ENCODE data around the gene RADIL. TPM values are rescaled to one million over a fixed set of nuclear protein-coding genes. Genes with fewer than 3 reads are reported as not detected.

RADIL gene
- total and polyA plus RNA-seq, 2 of the 13 experiments (the other 11 are each of a cell fraction or from before 2014, with no cell fraction given): 0.05 to 0.09 TPM

DNA sequence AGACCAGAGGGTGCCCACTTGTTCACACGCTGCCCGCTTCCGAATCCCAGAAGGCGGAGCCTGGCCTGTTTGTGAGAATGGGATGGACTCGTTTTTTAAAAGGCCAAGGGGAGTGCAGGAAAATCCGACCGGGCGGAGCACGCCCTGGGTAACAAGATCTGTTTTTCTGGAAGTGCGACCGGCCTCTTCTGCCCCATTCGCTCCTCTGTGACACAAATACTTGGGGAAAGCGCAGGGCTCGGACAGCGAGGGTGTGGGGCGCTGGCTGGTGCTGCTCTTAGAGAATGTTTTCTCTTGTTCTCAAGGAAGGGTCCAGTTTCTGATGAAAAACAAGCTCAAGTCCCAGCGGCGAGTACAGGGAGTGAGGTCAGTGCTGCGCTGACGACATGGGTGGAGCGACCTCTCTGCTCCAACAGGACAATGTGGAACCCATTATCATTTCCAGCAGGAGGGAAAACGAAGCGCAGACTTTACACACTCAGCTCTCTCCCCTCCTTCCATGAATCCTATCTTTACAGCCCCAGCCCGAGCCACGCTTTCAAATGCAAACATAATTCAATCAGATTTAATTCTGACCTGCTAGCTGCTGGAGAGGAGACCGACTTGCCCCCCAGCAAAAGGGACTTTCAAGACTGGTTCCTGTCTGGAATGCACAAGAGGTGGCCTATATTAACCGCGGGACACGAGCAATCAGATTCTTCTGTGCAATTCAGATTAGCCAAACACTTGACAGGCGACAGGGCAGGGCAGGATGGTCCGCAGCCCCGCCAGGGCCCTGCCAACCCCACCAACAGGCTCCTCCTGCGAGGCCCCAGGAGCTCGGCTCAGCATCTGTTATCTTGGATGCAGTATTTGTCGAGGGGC is 1.1 kb downstream of the RADIL start:
- no peak for DNase-seq (ENCODE audit: low spot score)
- Histone ChIP-seq H2AFZ (ENCODE audit: low read length) (no peak overlapping the region), H3K4me2 (ENCODE audit: low read depth, low read length) (peak overlapping the region; percentile 29), H3K9ac (ENCODE audit: insufficient read depth, low read depth, low read length) (0 out of 2 replicates have a peak overlapping the region, but pooled peaks have one; percentile 15), H3K27ac (ENCODE audit: extremely low read length, insufficient read depth, low read length) (no peak overlapping the region), H3K79me2 (ENCODE audit: insufficient read depth, low read length) (no peaks in the 10 kb centered on the region), H3K4me3 (replicated peaks in 1 of 3; ENCODE audit: insufficient read depth in 1 of 3, low read depth in 2 of 3, low read length in 3 of 3) (peak overlapping the region in 2 of 3 experiments; percentile 40 to 69; a peak in 2 of 6 replicates), H3K9me3 (ENCODE audit: low read length) (no peaks in the 10 kb centered on the region), H3K4me1 (ENCODE audit: insufficient read depth, low read length) (peaks cover 23% of the 10 kb centered on the region), H3K27me3 (ENCODE audit: control insufficient read depth in 1 of 2, insufficient read depth in 2 of 2, low read length in 2 of 2) (peaks cover 7 to 36% of the 10 kb centered on the region in 2 experiments), H4K20me1 (ENCODE audit: insufficient read depth, low read length) (no peaks in the 10 kb centered on the region), H3K36me3 (replicated peaks in 1 of 2; ENCODE audit: control insufficient read depth in 1 of 2, insufficient read depth in 2 of 2, low read length in 2 of 2) (no peaks in the 10 kb centered on the region)
- BruUV-seq (replicated peaks): no TSS peak
- in situ Hi-C loops (cut with HindIII; ENCODE audit: extremely low pct_ligation_motif_present, low pct_unique_long_range_greater_than_20kb): no loop called here
- POLR2A ChIA-PET: no interaction called here
- CTCF ChIA-PET (ENCODE audit: low intra/inter-chr PET ratio, low total read pairs): interaction anchor here (1.4 to 3.0 kb wide), 3 partner anchors 34 to 84 kb away, joined by 3 to 47 read pairs (median 13); no protein-coding TSS in a partner anchor
- 57% methylated on average over 32 of the region's 35 CpGs for WGBS (ENCODE audit: low lambda C conversion rate)
- no peak for TF ChIP-seq WIZ (CRISPR knock-in tag; IDR thresholded peaks at IDR 0.05)
- TF ChIP-seq, protein P1, sequence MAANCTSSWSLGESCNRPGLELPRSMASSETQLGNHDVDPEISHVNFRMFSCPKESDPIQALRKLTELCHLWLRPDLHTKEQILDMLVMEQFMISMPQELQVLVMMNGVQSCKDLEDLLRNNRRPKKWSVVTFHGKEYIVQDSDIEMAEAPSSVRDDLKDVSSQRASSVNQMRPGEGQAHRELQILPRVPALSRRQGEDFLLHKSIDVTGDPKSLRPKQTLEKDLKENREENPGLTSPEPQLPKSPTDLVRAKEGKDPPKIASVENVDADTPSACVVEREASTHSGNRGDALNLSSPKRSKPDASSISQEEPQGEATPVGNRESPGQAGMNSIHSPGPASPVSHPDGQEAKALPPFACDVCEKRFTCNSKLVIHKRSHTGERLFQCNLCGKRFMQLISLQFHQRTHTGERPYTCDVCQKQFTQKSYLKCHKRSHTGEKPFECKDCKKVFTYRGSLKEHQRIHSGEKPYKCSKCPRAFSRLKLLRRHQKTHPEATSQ (CRISPR knock-in tag; IDR thresholded peaks at IDR 0.05; ENCODE audit: borderline replicate concordance): no peak
- no peak for TF ChIP-seq ZNF709 (CRISPR knock-in tag; IDR thresholded peaks at IDR 0.05)
- TF ChIP-seq ATF7-NPFF (CRISPR knock-in tag; IDR thresholded peaks at IDR 0.05; ENCODE audit: low read depth): no peak
- no peak for TF ChIP-seq NPAS2 (CRISPR knock-in tag; IDR thresholded peaks at IDR 0.05; ENCODE audit: borderline replicate concordance)
- TF ChIP-seq ZFP82 (CRISPR knock-in tag; IDR thresholded peaks at IDR 0.05; ENCODE audit: borderline replicate concordance): no peak
- TF ChIP-seq ZNF577 (CRISPR knock-in tag; IDR thresholded peaks at IDR 0.05; ENCODE audit: borderline replicate concordance, low read depth): no peak
- TF ChIP-seq ZNF713 (CRISPR knock-in tag; IDR thresholded peaks at IDR 0.05): no peak
- no peak for TF ChIP-seq ZNF232 (CRISPR knock-in tag; IDR thresholded peaks at IDR 0.05; ENCODE audit: borderline replicate concordance)
- TF ChIP-seq, protein P2, sequence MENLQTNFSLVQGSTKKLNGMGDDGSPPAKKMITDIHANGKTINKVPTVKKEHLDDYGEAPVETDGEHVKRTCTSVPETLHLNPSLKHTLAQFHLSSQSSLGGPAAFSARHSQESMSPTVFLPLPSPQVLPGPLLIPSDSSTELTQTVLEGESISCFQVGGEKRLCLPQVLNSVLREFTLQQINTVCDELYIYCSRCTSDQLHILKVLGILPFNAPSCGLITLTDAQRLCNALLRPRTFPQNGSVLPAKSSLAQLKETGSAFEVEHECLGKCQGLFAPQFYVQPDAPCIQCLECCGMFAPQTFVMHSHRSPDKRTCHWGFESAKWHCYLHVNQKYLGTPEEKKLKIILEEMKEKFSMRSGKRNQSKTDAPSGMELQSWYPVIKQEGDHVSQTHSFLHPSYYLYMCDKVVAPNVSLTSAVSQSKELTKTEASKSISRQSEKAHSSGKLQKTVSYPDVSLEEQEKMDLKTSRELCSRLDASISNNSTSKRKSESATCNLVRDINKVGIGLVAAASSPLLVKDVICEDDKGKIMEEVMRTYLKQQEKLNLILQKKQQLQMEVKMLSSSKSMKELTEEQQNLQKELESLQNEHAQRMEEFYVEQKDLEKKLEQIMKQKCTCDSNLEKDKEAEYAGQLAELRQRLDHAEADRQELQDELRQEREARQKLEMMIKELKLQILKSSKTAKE (CRISPR knock-in tag; IDR thresholded peaks at IDR 0.05; ENCODE audit: borderline replicate concordance): no peak
- TF ChIP-seq ZNF850 (CRISPR knock-in tag; conservative IDR thresholded peaks at IDR 0.05): no peak
- no peak for TF ChIP-seq HNRNPH1 (optimal IDR thresholded peaks at IDR 0.05; ENCODE audit: low read depth, low read length)
- TF ChIP-seq SRSF4 (IDR thresholded peaks at IDR 0.05; ENCODE audit: low read depth, low read length, poor library complexity, severe bottlenecking): no peak
- no peak for TF ChIP-seq TCF7L2 (IDR thresholded peaks at IDR 0.05; ENCODE audit: low read depth, low read length)
- peak; percentile 6; the same call in 2 of the 3 replicates for ATAC-seq
- no peak for FAIRE-seq
- intact Hi-C loops (cut with micrococcal nuclease; ENCODE audit: unreplicated experiment): loop anchor here (1.0 to 5.0 kb wide), 2 partner anchors 35 to 52 kb away; no protein-coding TSS in a partner anchor
